HG03575 (cell line): Measurements from ENCODE around the gene SPRYD4.
"Not testable (repeated sequence)": the region's sequence is repeated elsewhere in the genome, so short reads cannot be mapped to it uniquely, and the experiment has no call there.

Experiments
- ATAC-seq: cut with Tn5 transposase; IDR thresholded peaks from one replicate; pipeline ENCODE4 v1.9.1; 2021; ENCODE audit not compliant: unreplicated experiment, insufficient number of reproducible peaks, low FRiP score; ENCODE audit errors: extremely low read depth

The SPRYD4 gene

GRCh38 chr12:56510786-56511185 lies 42.4 kb downstream of the SPRYD4 start:
- ATAC-seq = no peak

GRCh38 chr12:56514014-56514318 lies 45.6 kb downstream of the SPRYD4 start:
- not testable (repeated sequence) for ATAC-seq

- ATAC-seq = no peak
Observed at GRCh38 chr12:56517854-56518253, 49.5 kb downstream of the SPRYD4 start.

- no peak for ATAC-seq
Observed at GRCh38 chr12:56518570-56518969, 50.2 kb downstream of the SPRYD4 start.

GRCh38 chr12:56520048-56520447 lies 51.7 kb downstream of the SPRYD4 start:
- no peak for ATAC-seq

- ATAC-seq = no peak
Observed at GRCh38 chr12:56520506-56520905, 52.1 kb downstream of the SPRYD4 start.

GRCh38 chr12:56521209-56521589 lies 52.8 kb downstream of the SPRYD4 start:
- ATAC-seq = no peak

GRCh38 chr12:56521590-56522371 lies 53.4 kb downstream of the SPRYD4 start, which contains the start of gene RBMS2:
Gene RBMS2 (plus strand): TSS chr12:56521820. CDS start chr12:56522024, 204 bp downstream.
- ATAC-seq = no peak

GRCh38 chr12:56522411-56523193 lies 54.2 kb downstream of the SPRYD4 start:
- no peak for ATAC-seq

- ATAC-seq = no peak
Observed at GRCh38 chr12:56528846-56529245, 60.5 kb downstream of the SPRYD4 start.
